ENCODE results near the gene PSMC3. TPM values are rescaled to one million over a fixed set of nuclear protein-coding genes. Genes with fewer than 3 reads are reported as not detected.

The PSMC3 gene
- total and polyA plus RNA-seq, 9 of the 15 experiments (the other 6 are each of a cell fraction or from before 2014, with no cell fraction given) = 44.3 to 324 (median 240) TPM

GRCh38 chr11:47378010-47378835 lies 48.0 kb downstream of the PSMC3 start, which contains the start of gene SPI1 (continued):
- 0 out of 2 replicates have a peak, but pooled peaks have one; percentile 59 for TF ChIP-seq ZBTB49 (CRISPR knock-in tag; IDR thresholded peaks at IDR 0.05; ENCODE audit: borderline replicate concordance)
- peak; percentile 78 for TF ChIP-seq PKNOX1 (IDR thresholded peaks at IDR 0.05)
- TF ChIP-seq NCOR1 (IDR thresholded peaks at IDR 0.05) = peak; percentile 87
- TF ChIP-seq SMARCC2 (IDR thresholded peaks at IDR 0.05; ENCODE audit: low read depth) = peak; percentile 88
- peak; percentile 96 for TF ChIP-seq PRDM10 (IDR thresholded peaks at IDR 0.05; ENCODE audit: partially characterized antibody)
- peak in 1 of 2 experiments; percentile 83; a peak in 2 of 4 replicates for TF ChIP-seq ZMIZ1 (IDR thresholded peaks at IDR 0.05; ENCODE audit: low read depth in 2 of 2, low read length in 2 of 2)
- TF ChIP-seq AFF4 (CRISPR knock-in tag; IDR thresholded peaks at IDR 0.05) = peak; percentile 95; the same call in 1 of the 2 replicates
- TF ChIP-seq TEAD4 (IDR thresholded peaks at IDR 0.05; ENCODE audit: low read length) = peak; percentile 90
- 0 out of 2 replicates have a peak, but pooled peaks have one; percentile 41 for TF ChIP-seq TEAD4 (CRISPR knock-in tag; IDR thresholded peaks at IDR 0.05; ENCODE audit: borderline replicate concordance)
- TF ChIP-seq KDM1A (IDR thresholded peaks at IDR 0.05) = peak; percentile 87 to 88
